Mucosa of descending colon (tissue), 3 donors: ENCODE results near the gene ACTRT2. TPM values are rescaled to one million over a fixed set of nuclear protein-coding genes. Genes with fewer than 3 reads are reported as not detected.

Experiments
- ATAC-seq: fragments of 200-7000 bp; cut with Tn5 transposase; one replicate; pipeline ENCODE4 v1.9.1; 2020; ENCODE audit warnings: mild to moderate bottlenecking, moderate library complexity
- DNase-seq, 3 donors: peaks; one replicate each; pipeline ENCODE4 v3.0.0-alpha.2; 2020
- H3K36me3 ChIP-seq: fragments of 200-600 bp; one replicate; pipeline ENCODE4 v1.8.0; 2021; ENCODE audit warnings: low read depth, mild to moderate bottlenecking
- H3K4me1 ChIP-seq: fragments of 200-600 bp; one replicate; pipeline ENCODE4 v1.8.0; 2021; ENCODE audit warnings: low read depth, mild to moderate bottlenecking
- H3K4me3 ChIP-seq: fragments of 200-600 bp; one replicate; pipeline ENCODE4 v1.8.0; 2021; ENCODE audit warnings: mild to moderate bottlenecking
- H3K9me3 ChIP-seq: fragments of 200-600 bp; one replicate; pipeline ENCODE4 v1.8.0; 2021; ENCODE audit warnings: mild to moderate bottlenecking
- intact Hi-C, 2 donors: fragments of 100-400 bp; cut with DNase I in 1 of 2; cut with micrococcal nuclease in 1 of 2; formaldehyde crosslinking; loops; one replicate each; pipeline versions ENCODE4 v1.11.0 to v1.11.1; 2022; cut with DNase I, micrococcal nuclease
- total RNA-seq, 3 donors: library from RNA; stranded (reverse); fragmentation: NEBNext Ultra II Directional in 2 of 3; extraction: Animal tissue kit (Norgen Biotek cat#: 25700) in 2 of 3; gene quantifications; one replicate each; pipeline versions ENCODE4 v1.2.1 to v1.2.4, GENCODE V29; 2021 to 2023
- TF ChIP-seq, protein P1 (sequence below): fragments of 200-600 bp; IDR thresholded peaks from one replicate; pipeline ENCODE4 v1.8.0; 2022; ENCODE audit warnings: antibody characterized with exemption, mild to moderate bottlenecking
- donor health status: DM: no; HTN: no; CAD: no; lungs with moderate emphysema.
- donor health status: DM: no; HTN: no; CAD: no.
- donor health status: DM: no; HTN: yes; CAD: no.

Gene ACTRT2
- total RNA-seq, 3 donors from 2014 or later: not detected

- H3K9me3 ChIP-seq: no peaks in the 10 kb centered on the region
- intact Hi-C loops: no loop called here
- H3K4me3 ChIP-seq: no peak overlapping the region
- no peaks in the 10 kb centered on the region for H3K36me3 ChIP-seq
- peak in 1 of 3 donors; percentile 22 for DNase-seq
- no peak for ATAC-seq
- H3K4me1 ChIP-seq: peaks cover 6% of the 10 kb centered on the region
- TF ChIP-seq, protein P1, sequence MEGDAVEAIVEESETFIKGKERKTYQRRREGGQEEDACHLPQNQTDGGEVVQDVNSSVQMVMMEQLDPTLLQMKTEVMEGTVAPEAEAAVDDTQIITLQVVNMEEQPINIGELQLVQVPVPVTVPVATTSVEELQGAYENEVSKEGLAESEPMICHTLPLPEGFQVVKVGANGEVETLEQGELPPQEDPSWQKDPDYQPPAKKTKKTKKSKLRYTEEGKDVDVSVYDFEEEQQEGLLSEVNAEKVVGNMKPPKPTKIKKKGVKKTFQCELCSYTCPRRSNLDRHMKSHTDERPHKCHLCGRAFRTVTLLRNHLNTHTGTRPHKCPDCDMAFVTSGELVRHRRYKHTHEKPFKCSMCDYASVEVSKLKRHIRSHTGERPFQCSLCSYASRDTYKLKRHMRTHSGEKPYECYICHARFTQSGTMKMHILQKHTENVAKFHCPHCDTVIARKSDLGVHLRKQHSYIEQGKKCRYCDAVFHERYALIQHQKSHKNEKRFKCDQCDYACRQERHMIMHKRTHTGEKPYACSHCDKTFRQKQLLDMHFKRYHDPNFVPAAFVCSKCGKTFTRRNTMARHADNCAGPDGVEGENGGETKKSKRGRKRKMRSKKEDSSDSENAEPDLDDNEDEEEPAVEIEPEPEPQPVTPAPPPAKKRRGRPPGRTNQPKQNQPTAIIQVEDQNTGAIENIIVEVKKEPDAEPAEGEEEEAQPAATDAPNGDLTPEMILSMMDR: no peak
Observed at GRCh38 chr1:3061566-3061965, 40.3 kb downstream of the ACTRT2 start.

DNA sequence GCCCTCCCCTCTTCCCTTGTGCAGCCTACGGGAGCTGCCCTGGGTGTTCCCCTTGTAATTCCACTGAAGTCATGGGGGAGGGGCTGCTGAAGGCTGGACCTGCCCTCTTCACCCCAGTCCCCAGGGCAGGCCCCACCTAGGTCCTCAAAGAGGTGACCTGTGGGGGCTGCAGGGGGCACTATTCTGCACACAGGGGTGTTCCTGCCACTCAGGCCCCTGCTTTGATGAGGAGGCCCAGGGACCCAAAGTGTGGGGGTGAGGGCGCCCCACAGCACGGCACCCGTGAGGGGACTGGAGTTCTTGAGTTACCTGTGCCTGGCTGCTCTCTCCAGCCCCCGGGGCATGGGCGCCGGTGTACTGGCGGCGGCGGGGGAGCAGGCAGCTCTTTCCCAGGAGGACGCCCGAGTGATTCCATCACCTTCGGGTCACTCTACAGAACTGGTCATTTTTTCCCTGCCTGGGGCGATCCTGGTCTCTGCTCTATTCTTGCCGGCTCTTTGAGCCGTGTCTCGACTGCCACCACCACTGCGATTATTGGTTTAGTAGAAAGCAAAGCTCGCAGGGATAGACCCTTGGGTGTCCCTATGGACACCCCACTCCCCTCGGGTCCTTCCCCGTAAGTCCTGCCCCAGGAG is 40.8 kb downstream of the ACTRT2 start:
- H3K4me1 ChIP-seq: peaks cover 6% of the 10 kb centered on the region
- H3K9me3 ChIP-seq: no peaks in the 10 kb centered on the region
- intact Hi-C loops: no loop called here
- DNase-seq (peak in 1 of 3 donors; percentile 31), ATAC-seq (no peak)
- H3K4me3 ChIP-seq: no peak overlapping the region
- H3K36me3 ChIP-seq: no peaks in the 10 kb centered on the region
- TF ChIP-seq, protein P1: no peak

GRCh38 chr1:3062616-3063378 is 41.5 kb downstream of the ACTRT2 start:
- DNase-seq: peak in 1 of 3 donors; percentile 43
- intact Hi-C loops: no loop called here
- no peak overlapping the region for H3K4me3 ChIP-seq
- H3K9me3 ChIP-seq: no peaks in the 10 kb centered on the region
- ATAC-seq: no peak
- H3K4me1 ChIP-seq: peaks cover 6% of the 10 kb centered on the region
- TF ChIP-seq, protein P1: no peak
- no peaks in the 10 kb centered on the region for H3K36me3 ChIP-seq

- TF ChIP-seq, protein P1: no peak
- Histone ChIP-seq H3K4me3 (no peak overlapping the region), H3K36me3 (no peaks in the 10 kb centered on the region)
Observed at GRCh38 chr1:3063379-3064295, 42.4 kb downstream of the ACTRT2 start.

DNA sequence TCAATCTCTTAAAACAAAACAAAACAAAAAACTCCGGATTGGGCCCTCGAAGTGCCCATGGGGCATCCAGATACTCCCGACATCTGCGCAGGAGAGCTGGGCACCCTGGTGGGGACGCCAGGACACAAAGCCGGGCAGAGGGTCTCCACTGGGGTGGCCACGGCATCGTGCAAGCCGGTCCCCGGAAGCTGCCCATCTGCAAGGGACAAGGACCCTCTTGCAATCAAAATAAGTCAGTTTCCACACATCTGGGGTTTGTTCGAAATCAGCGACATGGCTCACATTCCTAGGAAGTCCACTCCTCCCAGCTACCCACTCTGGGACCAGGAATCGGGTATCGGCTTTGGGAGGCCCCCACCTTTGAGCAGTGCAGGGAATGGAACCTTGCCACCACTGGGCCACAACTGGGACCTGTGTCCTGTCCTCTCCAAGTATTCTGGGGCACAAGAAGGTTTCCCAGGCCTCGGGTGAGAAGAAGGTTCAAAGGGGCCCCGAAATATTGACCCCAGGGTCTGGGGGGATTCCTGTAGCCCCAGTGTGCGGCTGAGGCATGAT is 43.1 kb downstream of the ACTRT2 start:
- peak in 1 of 3 donors; percentile 43 for DNase-seq
- Histone ChIP-seq H3K9me3 (no peaks in the 10 kb centered on the region), H3K36me3 (no peaks in the 10 kb centered on the region), H3K4me3 (no peak overlapping the region), H3K4me1 (peaks cover 12% of the 10 kb centered on the region)
- ATAC-seq: no peak
- TF ChIP-seq, protein P1: no peak
- intact Hi-C loops: no loop called here

More at GRCh38 chr1:3063379-3064295, 42.4 kb downstream of the ACTRT2 start:
- peaks cover 12% of the 10 kb centered on the region for H3K4me1 ChIP-seq
- peak in 1 of 3 donors; percentile 51 for DNase-seq
- no peaks in the 10 kb centered on the region for H3K9me3 ChIP-seq
- no peak for ATAC-seq
- intact Hi-C loops: no loop called here
